Mononuclear cell (primary cell): ENCODE results near the gene PFKL. TPM values are rescaled to one million over a fixed set of nuclear protein-coding genes. Genes with fewer than 3 reads are reported as not detected.
A peak's percentile ranks its signal among the peaks of the same experiment; 100 is the strongest.
"Not testable (repeated sequence)": the region's sequence is repeated elsewhere in the genome, so short reads cannot be mapped to it uniquely, and the experiment has no call there.

Source experiments
- H3K27me3 ChIP-seq: 2 replicates; pipeline ENCODE4 v1.6.0; 2011; ENCODE audit warnings: low read length, control low read depth; ENCODE audit not compliant: insufficient read depth
- H3K4me1 ChIP-seq: 2 replicates; pipeline ENCODE4 v1.5.1; 2011; ENCODE audit warnings: mild to moderate bottlenecking, low read length, control low read depth; ENCODE audit not compliant: insufficient read depth
- H3K4me3 ChIP-seq: 2 replicates; pipeline ENCODE4 v1.5.1; 2011; ENCODE audit warnings: mild to moderate bottlenecking, low read length, moderate library complexity
- H3K9me3 ChIP-seq: 2 replicates; pipeline ENCODE4 v1.5.1; 2011; ENCODE audit warnings: low read depth, mild to moderate bottlenecking, control low read depth, low read length
- total RNA-seq: library from RNA; depleted of rRNA; stranded (reverse); fragments of >200 nt; gene quantifications from one replicate; pipeline ENCODE4 v1.2.3, GENCODE V29; 2012

The PFKL gene
- total RNA-seq, 1 donor: 61.3 TPM

DNA sequence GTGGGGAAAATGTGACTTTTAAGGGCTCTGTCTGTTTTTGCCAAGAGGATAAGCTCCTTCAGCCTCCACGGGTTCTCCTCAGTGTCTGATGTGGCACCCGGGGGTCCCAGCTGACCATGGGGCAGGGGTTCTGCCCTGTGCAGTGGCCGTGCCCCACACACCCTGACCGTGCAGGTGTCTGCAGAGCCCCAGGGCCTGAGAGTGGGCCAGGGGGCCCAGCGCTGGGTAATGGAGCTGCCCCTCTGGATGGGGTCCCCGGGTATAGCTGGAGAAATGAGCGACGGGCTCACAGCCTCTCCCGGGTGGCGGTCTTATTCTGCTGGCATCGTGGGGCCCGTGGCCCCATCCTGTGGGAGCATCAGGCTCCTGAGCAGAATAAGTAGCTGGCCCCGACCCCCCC is 2.9 kb upstream of the PFKL start:
- Histone ChIP-seq H3K27me3 (no peaks in the 10 kb centered on the region), H3K4me1 (peaks cover 51% of the 10 kb centered on the region), H3K9me3 (no peaks in the 10 kb centered on the region), H3K4me3 (no peak overlapping the region)

DNA sequence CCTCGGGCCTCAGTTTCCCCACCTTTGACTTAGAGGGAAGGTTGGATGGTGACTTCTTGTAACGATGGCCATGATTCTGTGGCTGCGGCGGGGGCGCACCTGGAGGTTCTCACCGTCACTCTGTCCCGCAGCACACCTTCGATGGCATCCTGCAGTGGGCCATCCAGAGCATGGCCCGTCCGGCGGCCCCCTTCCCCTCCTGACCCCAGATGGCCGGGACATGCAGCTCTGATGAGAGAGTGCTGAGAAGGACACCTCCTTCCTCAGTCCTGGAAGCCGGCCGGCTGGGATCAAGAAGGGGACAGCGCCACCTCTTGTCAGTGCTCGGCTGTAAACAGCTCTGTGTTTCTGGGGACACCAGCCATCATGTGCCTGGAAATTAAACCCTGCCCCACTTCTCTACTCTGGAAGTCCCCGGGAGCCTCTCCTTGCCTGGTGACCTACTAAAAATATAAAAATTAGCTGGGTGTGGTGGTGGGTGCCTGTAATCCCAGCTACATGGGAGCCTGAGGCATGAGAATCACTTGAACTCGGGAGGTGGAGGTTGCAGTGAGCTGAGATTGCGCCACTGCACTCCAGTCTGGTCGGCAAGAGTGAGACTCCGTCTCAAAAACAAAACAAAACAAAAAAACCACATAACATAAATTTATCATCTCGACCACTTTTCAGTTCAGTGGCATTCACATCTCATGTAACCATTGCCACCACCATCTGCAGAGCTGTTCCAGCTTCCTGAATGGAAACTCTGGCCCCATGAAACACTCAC is 2.1 kb upstream of the PFKL start:
- no peak overlapping the region for H3K4me3 ChIP-seq
- H3K4me1 ChIP-seq: peaks cover 59% of the 10 kb centered on the region
- no peaks in the 10 kb centered on the region for H3K9me3 ChIP-seq
- H3K27me3 ChIP-seq: no peaks in the 10 kb centered on the region

DNA sequence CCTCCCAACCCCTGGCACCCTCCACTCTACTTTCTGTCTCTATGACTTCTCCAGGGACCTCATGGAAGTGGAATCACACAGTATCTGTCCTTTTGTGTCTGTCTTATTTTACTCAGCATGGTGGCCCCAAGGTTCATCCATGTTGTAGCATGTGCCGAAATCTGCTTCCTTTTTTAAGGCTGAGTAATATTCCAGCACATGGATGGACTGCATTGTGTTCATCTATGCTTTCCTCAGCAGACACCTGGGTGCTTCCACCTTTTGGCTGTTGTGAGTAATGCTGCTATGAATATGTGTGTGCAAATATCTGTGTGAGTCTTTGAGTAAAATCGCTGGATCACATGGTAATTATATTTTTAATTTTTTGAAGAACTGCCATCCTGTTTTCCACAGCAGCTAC is 1.6 kb upstream of the PFKL start:
- no peak overlapping the region for H3K4me3 ChIP-seq
- no peaks in the 10 kb centered on the region for H3K27me3 ChIP-seq
- peaks cover 59% of the 10 kb centered on the region for H3K4me1 ChIP-seq
- H3K9me3 ChIP-seq: no peaks in the 10 kb centered on the region

DNA sequence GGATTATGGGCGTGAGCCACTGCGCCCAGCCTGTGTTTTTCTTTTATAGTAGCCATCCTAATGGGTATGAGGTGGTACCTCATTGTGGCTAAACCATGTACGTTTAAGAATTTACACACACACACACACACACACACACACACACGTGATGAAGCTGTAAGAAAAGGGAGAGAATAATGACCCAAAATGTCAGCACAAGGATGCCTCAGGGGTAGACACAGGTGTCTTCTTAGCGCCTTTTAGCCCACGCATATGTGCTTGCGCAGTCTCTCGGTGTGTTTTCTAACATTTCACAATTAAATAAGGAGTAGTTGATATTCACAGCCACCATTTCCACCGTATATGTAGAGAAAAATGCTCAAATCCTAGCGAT is 782 bp upstream of the PFKL start:
- Histone ChIP-seq H3K4me3 (peak overlapping the region; percentile 57), H3K4me1 (peaks cover 65% of the 10 kb centered on the region), H3K9me3 (no peaks in the 10 kb centered on the region)

DNA sequence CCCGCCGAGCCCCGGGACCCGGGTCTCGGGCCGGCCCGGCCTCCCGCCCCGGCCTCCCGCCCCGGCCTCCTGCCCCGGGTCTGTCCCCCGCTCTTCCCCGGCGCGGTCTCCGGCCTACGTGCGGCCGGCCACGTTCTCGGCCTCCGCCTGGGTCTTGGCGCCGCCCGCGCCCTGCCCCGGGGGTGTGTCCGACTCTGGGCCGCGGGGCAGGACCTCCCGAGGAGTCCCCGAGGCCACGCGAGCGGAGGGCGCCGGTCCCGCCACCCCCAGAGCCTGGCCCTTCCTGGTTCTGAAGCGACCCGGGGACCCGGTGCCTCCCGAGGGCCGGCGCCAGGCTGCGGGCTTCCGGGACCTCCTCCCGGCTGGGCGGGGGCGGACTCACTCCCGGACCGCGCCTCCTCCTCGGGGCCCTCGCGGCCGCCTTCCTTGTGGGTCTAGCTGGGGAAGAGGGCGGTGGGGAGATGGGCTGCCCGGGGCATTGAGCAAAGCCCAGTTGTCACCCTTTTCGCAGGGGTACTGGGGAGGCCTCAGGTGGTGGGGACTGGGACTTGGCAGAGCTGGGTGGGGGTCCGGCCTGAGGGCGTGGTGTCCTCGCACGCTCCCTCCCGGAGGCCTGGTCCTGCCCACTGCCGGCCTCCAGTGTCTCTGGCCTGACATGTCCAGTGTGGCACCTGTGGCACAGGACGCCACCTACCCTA is 558 bp downstream of the PFKL start:
- Histone ChIP-seq H3K9me3 (no peaks in the 10 kb centered on the region), H3K4me3 (peak overlapping the region; percentile 57), H3K4me1 (peaks cover 55% of the 10 kb centered on the region), H3K27me3 (no peaks in the 10 kb centered on the region)

More for the DNA sequence above, 782 bp upstream of the PFKL start:
- no peaks in the 10 kb centered on the region for H3K27me3 ChIP-seq

DNA sequence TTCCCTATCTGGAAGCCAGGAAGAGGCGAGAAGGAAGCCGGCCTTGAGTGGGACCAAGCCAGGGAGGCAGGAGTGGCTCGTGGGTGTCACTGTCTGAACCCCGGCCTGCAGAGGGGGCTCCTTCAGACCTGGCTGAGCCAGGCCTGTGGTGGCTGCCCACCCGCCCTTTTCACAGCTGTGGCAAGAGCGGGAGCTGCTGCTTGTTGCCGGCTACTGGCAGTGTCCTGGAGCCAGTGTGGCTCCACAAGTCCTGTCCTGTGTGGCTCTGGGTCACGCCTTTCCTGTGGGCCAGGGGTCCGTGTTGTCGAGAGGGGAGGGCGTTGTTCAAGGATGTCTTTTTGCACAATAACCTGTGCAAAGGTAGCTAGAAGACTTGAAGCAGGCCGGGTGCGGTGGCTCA is 1.3 kb downstream of the PFKL start:
- Histone ChIP-seq H3K27me3 (no peaks in the 10 kb centered on the region), H3K9me3 (no peaks in the 10 kb centered on the region), H3K4me1 (peaks cover 53% of the 10 kb centered on the region), H3K4me3 (peak overlapping the region; percentile 57)

DNA sequence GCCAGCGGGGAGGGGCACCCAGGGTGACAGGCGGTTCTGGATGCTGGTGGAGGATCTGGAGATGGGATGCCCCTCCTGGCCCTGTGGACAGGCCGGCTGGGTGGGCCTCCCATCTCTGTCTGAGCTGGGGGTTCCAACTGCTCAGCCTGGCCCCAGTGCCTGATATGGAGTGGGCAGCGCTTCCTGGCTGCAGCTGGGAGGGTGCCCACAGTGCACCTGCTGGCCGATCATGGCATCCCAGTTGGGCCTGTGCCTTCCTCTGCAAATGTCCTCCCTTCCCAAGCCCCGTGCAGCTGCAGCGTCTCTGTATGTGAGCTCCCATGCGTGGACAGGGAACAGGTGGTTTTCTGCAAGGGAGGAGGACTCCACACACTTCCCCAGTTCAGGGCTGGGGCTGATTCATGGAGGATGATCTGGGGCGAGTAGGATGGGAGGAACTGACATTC is 2.1 kb downstream of the PFKL start:
- peaks cover 53% of the 10 kb centered on the region for H3K4me1 ChIP-seq
- H3K9me3 ChIP-seq: no peaks in the 10 kb centered on the region
- H3K27me3 ChIP-seq: no peaks in the 10 kb centered on the region
- H3K4me3 ChIP-seq: no peak overlapping the region

DNA sequence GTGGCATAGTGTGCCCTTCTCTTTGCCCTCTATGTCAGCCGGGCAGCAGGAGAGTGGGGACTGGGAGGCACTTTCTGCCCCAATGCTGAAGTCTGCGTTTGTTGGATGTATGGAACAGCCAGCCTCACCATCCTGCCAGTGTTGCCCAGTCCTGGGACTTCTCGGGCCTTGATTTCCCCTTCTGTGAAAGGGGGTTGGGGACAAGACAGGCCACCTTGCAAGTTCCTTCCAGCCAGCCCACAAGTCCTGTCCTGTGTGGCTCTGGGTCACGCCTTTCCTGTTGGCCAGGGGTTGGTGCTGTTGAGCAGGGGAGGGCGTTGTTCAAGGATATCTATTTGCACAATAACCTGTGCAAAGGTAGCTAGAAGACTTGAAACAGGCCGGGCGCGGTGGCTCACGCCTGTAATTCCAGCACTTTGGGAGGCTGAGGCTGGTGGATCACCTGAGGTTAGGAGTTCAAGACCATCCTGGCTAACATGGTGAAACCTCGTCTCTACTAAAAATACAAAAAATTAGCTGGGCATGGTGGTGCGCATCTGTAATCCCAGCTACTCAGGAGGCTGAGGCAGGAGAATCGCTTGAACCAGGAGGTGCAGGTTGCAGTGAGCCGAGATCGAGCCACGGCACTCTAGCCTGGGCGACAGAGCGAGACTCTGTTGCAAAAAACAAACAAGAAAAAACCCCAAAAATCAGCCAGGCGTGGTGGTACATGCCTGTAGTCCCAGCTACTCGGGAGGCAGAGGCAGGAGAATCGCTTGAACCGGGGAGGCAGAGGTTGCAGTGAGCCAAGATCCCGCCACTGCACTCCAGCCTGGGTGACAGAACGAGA is 2.9 kb downstream of the PFKL start:
- not testable (repeated sequence) for H3K4me3 ChIP-seq, H3K9me3 ChIP-seq, H3K27me3 ChIP-seq
- H3K4me1 ChIP-seq: peaks cover 47% of the 10 kb centered on the region

DNA sequence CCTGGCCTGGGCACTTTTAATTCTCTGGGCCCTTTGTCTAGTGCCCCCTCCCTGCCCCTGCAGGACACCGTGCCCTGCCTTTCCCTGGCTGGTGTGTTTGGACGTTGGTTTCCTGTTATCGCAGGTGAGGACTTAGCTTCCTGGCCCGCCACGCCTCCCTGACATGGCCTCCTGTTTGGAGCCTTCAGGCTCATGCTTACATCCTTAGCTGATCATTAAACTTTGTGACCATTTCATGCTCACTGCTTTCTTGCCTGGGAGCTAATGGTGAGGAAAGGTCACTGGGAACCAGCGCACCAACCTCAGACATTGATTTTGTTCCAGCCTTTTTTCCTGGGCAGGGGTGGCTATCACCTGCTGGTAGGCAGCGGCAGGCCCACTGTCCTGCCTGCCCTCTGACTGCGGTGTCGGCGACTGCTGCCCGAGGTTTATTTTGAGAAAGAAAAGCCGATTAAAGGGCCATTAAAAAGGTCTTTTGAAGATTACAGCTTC is 3.7 kb downstream of the PFKL start:
- H3K4me3 ChIP-seq: no peak overlapping the region
- H3K9me3 ChIP-seq: no peaks in the 10 kb centered on the region
- peaks cover 40% of the 10 kb centered on the region for H3K4me1 ChIP-seq

DNA sequence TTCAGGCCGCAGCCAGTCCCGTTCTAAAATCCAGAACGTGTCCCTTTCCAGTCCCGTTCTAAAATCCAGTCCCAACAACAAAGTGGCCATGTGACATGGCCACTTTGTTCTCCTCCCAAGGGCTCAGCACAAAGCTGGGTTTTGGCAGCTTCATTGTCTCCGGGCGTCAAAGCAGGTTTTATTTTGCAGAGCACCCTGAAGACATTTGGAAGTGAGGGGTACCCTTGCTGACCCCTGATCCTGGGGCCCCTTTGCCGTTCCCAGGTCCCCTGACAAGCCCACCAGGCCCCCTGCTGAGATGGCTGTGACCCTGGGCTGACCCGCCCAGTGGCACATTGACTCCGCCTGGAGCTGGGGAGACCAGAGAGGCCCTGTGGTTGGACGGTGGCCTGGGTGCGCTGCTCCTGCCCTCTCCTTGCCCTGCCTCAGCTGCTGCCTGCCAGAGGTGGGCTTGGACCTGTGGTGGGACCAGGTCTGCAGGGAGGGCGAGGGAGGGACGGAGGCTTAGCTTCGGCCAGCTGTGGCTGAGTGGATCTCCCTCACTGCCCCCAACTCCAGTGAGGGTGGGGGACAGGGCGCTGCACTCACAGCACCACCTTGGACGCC is 4.3 kb downstream of the PFKL start:
- peaks cover 35% of the 10 kb centered on the region for H3K4me1 ChIP-seq
- H3K27me3 ChIP-seq: no peaks in the 10 kb centered on the region
- no peak overlapping the region for H3K4me3 ChIP-seq
- H3K9me3 ChIP-seq: no peaks in the 10 kb centered on the region

More for the DNA sequence above, 3.7 kb downstream of the PFKL start:
- no peaks in the 10 kb centered on the region for H3K27me3 ChIP-seq

DNA sequence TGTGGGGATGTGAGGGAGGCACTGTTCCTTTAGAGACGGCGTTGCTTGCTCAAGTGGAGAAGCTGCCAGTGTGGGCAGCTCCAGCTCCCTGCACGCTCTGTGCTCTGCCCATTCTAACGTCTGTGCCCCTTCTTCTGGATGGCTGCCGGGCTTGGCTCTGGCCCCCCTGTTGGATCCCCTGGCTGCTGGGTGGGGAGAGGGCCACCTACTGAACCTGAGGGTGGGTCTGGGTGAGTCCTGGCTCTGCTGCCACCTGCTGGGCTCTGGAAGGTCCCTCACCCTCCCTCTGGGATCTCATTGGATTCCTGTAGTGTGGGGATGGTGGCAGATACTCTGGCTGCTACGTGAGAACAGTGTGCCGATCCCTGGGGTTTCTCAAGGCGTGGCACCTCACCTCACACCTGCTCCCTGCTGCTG is 5.0 kb downstream of the PFKL start:
- H3K4me1 ChIP-seq: peaks cover 30% of the 10 kb centered on the region

DNA sequence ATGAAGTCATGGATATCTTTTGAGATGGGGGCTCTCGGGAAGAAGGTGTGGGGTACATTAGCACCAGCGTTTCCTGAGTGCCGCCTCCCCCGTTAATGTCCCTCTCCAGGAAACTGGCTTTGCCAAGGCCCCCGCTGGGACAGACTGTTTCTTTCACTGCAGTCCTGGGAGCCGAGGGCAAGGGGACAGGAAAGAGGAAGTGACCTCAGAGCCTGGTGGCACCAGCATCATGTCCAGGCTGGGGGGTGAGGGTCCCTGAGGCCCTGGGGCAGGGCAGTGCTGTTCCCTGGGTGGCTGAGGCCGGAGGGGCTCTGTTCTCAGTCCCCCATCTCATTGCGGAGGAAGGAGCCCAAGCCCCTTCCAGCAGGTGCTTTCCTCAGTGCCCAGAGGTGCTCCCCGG is 5.8 kb downstream of the PFKL start:
- peaks cover 28% of the 10 kb centered on the region for H3K4me1 ChIP-seq
- no peak overlapping the region for H3K4me3 ChIP-seq
- no peaks in the 10 kb centered on the region for H3K27me3 ChIP-seq
- no peaks in the 10 kb centered on the region for H3K9me3 ChIP-seq

More for the DNA sequence above, 5.0 kb downstream of the PFKL start:
- Histone ChIP-seq H3K9me3 (no peaks in the 10 kb centered on the region), H3K4me3 (no peak overlapping the region), H3K27me3 (no peaks in the 10 kb centered on the region)

DNA sequence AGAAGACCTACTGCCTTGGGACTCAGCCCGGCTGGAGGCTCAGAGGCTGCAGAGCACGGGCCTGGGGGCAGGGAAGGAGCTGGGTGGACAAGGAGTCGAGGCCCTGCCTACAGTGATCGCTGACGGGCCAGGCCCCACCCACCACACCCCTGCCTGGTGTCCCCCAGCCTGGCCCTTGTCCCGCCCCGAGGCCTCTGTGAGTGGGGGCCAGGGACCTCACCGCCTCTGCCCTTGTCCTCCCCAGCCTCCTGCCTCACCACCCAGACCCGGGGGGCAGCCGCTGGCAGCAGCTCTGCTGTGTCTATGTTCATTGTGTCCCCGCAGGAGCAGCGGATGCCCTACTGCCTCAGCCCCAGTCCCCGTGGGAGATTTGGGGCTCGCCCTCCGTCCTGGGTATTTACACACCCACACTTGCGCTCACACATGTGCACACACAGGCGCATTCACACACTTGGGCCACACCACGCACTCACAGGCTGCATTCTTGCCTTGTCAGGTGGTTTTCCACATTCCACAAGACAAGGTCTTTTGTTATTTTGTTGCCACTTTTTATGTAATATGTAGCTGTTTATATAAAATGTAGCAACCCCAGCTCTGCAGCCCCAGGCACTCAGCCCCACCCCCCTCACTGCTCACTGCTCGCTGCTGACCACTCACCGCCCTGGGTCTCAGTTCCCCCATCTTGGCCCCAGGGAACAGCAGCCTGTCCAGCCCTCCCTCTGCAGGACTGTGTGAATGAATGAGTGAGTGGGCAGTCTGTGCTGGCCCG is 7.3 kb downstream of the PFKL start:
- peaks cover 14% of the 10 kb centered on the region for H3K4me1 ChIP-seq
- no peaks in the 10 kb centered on the region for H3K9me3 ChIP-seq
- no peak overlapping the region for H3K4me3 ChIP-seq
- no peaks in the 10 kb centered on the region for H3K27me3 ChIP-seq
